ENCODE measurements around the gene MSRB2. TPM values are rescaled to one million over a fixed set of nuclear protein-coding genes. Genes with fewer than 3 reads are reported as not detected.
A peak's percentile ranks its signal among the peaks of the same experiment; 100 is the strongest.
"Not testable (repeated sequence)": the region's sequence is repeated elsewhere in the genome, so short reads cannot be mapped to it uniquely, and the experiment has no call there.

MSRB2 gene
- polyA plus RNA-seq, 3 donors: 19.7 to 37.3 (median 31.6) TPM

DNA sequence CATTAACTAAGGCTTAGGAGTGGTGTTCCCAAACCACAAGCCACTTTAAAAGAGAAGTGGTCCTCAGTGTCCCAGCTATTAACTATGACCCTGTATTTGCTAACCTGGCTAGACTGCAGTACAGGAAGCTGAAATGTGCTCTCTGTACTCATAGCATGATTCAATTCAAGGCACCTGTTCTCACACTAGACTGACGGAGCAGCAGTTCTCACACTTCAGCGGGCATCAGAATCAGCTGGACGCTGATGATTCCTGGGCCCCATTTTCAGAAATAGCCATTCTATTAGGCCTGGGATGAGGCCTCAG lies 24.5 kb upstream of the MSRB2 start:
- Mint-ChIP-seq H3K9me3 (no peaks in the 10 kb centered on the region), H3K36me3 (no peaks in the 10 kb centered on the region), H3K4me3 (no peak overlapping the region), H3K27ac (no peak overlapping the region), H3K4me1 (peaks cover 24% of the 10 kb centered on the region), H3K27me3 (ENCODE audit: low read depth in 3 of 3) (peaks cover 0 to 3% (median 3%) of the 10 kb centered on the region in 3 donors)
- H3K27ac ChIP-seq (ENCODE audit: low read depth in 1 of 2, low read length in 2 of 2): no peak overlapping the region
- no peaks in the 10 kb centered on the region for H3K9me3 ChIP-seq (replicated peaks in 1 of 2; ENCODE audit: control insufficient read depth in 1 of 2, insufficient read depth in 1 of 2, low read length in 2 of 2)
- H3K27me3 ChIP-seq (ENCODE audit: control insufficient read depth in 2 of 2, insufficient read depth in 2 of 2, low read length in 2 of 2): no peaks in the 10 kb centered on the region
- no peak for DNase-seq
- H3K36me3 ChIP-seq (replicated peaks in 1 of 2; ENCODE audit: control insufficient read depth in 1 of 2, insufficient read depth in 2 of 2, low read length in 2 of 2): no peaks in the 10 kb centered on the region
- no peak overlapping the region for H3K9ac ChIP-seq (ENCODE audit: insufficient read depth, low read length, poor library complexity, severe bottlenecking)
- H4K20me1 ChIP-seq (ENCODE audit: insufficient read depth, low read length): no peaks in the 10 kb centered on the region
- H3K79me2 ChIP-seq (ENCODE audit: insufficient read depth, low read length): no peaks in the 10 kb centered on the region
- TF ChIP-seq CTCF (IDR thresholded peaks at IDR 0.05): no peak
- WGBS (ENCODE audit: insufficient coverage): 100% methylated on average over 3 of the region's 3 CpGs
- H2AFZ ChIP-seq (ENCODE audit: insufficient read depth, low read depth, low read length, poor library complexity, severe bottlenecking): no peak overlapping the region
- H3K4me2 ChIP-seq (replicated peaks; ENCODE audit: extremely low read depth, low read length, poor library complexity, severe bottlenecking): no peak overlapping the region
- H3K4me3 ChIP-seq (replicated peaks in 1 of 3; ENCODE audit: low read depth in 2 of 3, low read length in 3 of 3): no peak overlapping the region
- intact Hi-C loops (cut with micrococcal nuclease): no loop called here
- H3K4me1 ChIP-seq (ENCODE audit: control insufficient read depth in 1 of 2, insufficient read depth in 2 of 2, low read length in 2 of 2): peaks cover 6 to 25% of the 10 kb centered on the region in 2 donors

DNA sequence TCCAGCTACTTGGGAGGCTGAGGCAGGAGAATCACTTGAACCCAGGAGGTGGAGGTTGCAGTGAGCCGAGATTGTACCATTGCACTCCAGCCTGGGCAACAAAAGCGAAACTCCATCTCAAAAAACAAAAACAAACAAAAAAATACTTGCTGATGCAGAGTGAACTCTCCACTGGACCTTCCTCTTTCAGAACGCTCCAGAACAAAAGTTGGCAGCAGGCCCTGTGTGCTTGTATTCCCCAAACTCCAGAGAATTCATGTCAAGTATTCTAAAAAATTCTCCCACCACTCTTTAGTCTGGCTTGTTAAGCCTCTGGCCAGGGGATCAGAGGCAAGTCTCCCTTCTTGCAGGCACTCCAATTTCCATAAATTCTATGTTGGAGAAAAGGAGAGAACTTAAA lies 22.8 kb upstream of the MSRB2 start:
- H2AFZ ChIP-seq (ENCODE audit: insufficient read depth, low read depth, low read length, poor library complexity, severe bottlenecking); H3K36me3 ChIP-seq (replicated peaks in 1 of 2; ENCODE audit: control insufficient read depth in 1 of 2, insufficient read depth in 2 of 2, low read length in 2 of 2); H4K20me1 ChIP-seq (ENCODE audit: insufficient read depth, low read length); H3K9me3 Mint-ChIP-seq; DNase-seq; H3K9me3 ChIP-seq (replicated peaks in 1 of 2; ENCODE audit: control insufficient read depth in 1 of 2, insufficient read depth in 1 of 2, low read length in 2 of 2); H3K36me3 Mint-ChIP-seq; intact Hi-C loops (cut with micrococcal nuclease); H3K9ac ChIP-seq (ENCODE audit: insufficient read depth, low read length, poor library complexity, severe bottlenecking); H3K27me3 Mint-ChIP-seq (ENCODE audit: low read depth in 3 of 3); H3K79me2 ChIP-seq (ENCODE audit: insufficient read depth, low read length); H3K27me3 ChIP-seq (ENCODE audit: control insufficient read depth in 2 of 2, insufficient read depth in 2 of 2, low read length in 2 of 2): not testable (repeated sequence)
- H3K4me1 ChIP-seq (ENCODE audit: control insufficient read depth in 1 of 2, insufficient read depth in 2 of 2, low read length in 2 of 2): peaks cover 6 to 25% of the 10 kb centered on the region in 2 donors
- 49% methylated on average over 2 of the region's 3 CpGs for WGBS (ENCODE audit: insufficient coverage)
- peak overlapping the region in 6 of 7 donors; percentile 27 to 86 (median 76) for H3K27ac Mint-ChIP-seq
- H3K4me1 Mint-ChIP-seq: peaks cover 24% of the 10 kb centered on the region
- H3K4me2 ChIP-seq (replicated peaks; ENCODE audit: extremely low read depth, low read length, poor library complexity, severe bottlenecking): peak overlapping the region; percentile 18
- H3K4me3 ChIP-seq (replicated peaks in 1 of 3; ENCODE audit: low read depth in 2 of 3, low read length in 3 of 3): peak overlapping the region in 1 of 3 experiments; percentile 14
- peak overlapping the region; percentile 13 to 61 for H3K4me3 Mint-ChIP-seq
- peak overlapping the region in 1 of 2 donors; percentile 41 for H3K27ac ChIP-seq (ENCODE audit: low read depth in 1 of 2, low read length in 2 of 2)
